ENCODE measurements around the gene RBM20. TPM values are rescaled to one million over a fixed set of nuclear protein-coding genes. Genes with fewer than 3 reads are reported as not detected.

RBM20 gene
- not detected in 2 replicates for total RNA-seq

DNA sequence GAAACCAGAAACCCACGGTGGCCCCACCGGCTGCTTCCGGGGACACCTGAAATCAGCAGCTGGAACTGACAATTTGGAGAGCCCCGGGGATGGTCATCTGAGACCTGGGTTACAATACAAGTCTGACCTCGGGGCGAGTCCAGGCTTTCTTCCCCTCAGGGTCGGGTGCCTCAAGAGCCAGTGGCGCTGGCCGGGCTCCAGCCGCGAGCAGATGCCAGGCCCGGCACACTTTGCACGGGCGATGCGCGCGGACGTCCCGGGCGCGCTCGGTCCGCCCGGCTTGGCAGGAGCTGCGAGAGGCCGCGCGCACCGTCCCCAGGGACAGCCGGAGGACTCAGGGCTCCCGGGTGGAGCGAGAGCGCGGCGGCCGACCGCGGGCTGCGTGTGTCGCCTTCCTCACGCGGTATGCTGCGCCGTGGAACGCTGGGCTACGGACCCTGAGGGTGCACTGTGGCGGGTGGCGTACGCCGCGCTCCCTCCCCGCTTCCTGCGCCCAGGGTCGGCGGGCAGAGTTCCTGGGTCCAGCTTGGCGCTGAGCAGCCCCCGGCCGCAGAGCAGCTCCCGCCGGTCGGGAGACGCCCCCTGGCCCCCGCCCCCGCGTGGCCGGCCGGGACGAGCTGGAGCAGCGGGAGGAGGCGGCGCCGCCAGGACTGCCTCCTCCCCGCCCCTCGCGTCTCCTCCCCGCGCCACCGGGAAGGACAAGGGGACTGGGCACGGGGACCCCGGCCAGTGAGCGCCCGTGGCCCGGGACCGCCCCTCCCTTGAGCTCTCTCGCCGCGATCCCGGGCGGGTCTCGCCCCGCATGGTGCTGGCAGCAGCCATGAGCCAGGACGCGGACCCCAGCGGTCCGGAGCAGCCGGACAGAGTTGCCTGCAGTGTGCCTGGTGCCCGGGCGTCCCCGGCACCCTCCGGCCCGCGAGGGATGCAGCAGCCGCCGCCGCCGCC, at the start of gene RBM20:
Gene RBM20, plus strand, starts transcription at position 684 of the 945 bp plus-strand sequence. Its CDS starts 119 bp downstream, at position 803.

GRCh38 chr10:110871298-110872084, 227.4 kb downstream of the RBM20 start, which contains the start of gene PDCD4:
Gene PDCD4, plus strand, starts transcription at chr10:110871928. Its CDS starts 4,100 bp downstream, at chr10:110876028.

Other genes starting within 250 kb of the RBM20 start
- 87.9 and 109 TPM in 2 replicates for gene DUSP5, start 146.4 kb upstream of the RBM20 start, total RNA-seq
- gene SMC3, start 76.6 kb upstream of the RBM20 start, total RNA-seq, result 15.9 and 21.2 TPM in 2 replicates
- gene PDCD4, start 227.6 kb downstream of the RBM20 start, total RNA-seq, result 34.4 and 48.3 TPM in 2 replicates